AG09309 (cell line): Measurements from ENCODE around the gene NUBPL.
"Not testable (repeated sequence)": the region's sequence is repeated elsewhere in the genome, so short reads cannot be mapped to it uniquely, and the experiment has no call there.

Experiments used
- DNase-seq: peaks from one replicate; pipeline ENCODE4 v3.0.0-alpha.2; 2010; ENCODE audit warnings: low read depth
- H3K4me3 ChIP-seq: 2 replicates; pipeline ENCODE4 v1.5.1; 2011; ENCODE audit warnings: mild to moderate bottlenecking, low read depth, low read length, moderate library complexity; ENCODE audit not compliant: control insufficient read depth
- CTCF ChIP-seq: IDR thresholded peaks from 2 replicates; pipeline ENCODE4 v1.5.1; 2011; ENCODE audit warnings: mild to moderate bottlenecking, low read depth, low read length, inconsistent platforms; ENCODE audit not compliant: insufficient read depth, control insufficient read depth; ENCODE audit errors: missing control alignments

NUBPL gene

GRCh38 chr14:31611778-31612433 is 50.7 kb downstream of the NUBPL start:
- no peak overlapping the region for H3K4me3 ChIP-seq
- no peak for DNase-seq
- TF ChIP-seq CTCF = no peak

GRCh38 chr14:31613188-31613587 is 52.0 kb downstream of the NUBPL start:
- no peak for TF ChIP-seq CTCF
- DNase-seq = no peak
- H3K4me3 ChIP-seq = no peak overlapping the region

- not testable (repeated sequence) for H3K4me3 ChIP-seq, DNase-seq
Observed at GRCh38 chr14:31618884-31619283, 57.7 kb downstream of the NUBPL start.

GRCh38 chr14:31619440-31619839 is 58.2 kb downstream of the NUBPL start:
- TF ChIP-seq CTCF = no peak
- DNase-seq = no peak
- no peak overlapping the region for H3K4me3 ChIP-seq

- not testable (repeated sequence) for DNase-seq, H3K4me3 ChIP-seq
Observed at GRCh38 chr14:31620898-31621297, 59.7 kb downstream of the NUBPL start.

GRCh38 chr14:31622060-31622459 is 60.9 kb downstream of the NUBPL start:
- DNase-seq = no peak
- TF ChIP-seq CTCF = no peak
- H3K4me3 ChIP-seq = no peak overlapping the region

GRCh38 chr14:31652900-31653299 is 91.7 kb downstream of the NUBPL start:
- not testable (repeated sequence) for DNase-seq, H3K4me3 ChIP-seq

- DNase-seq = no peak
- no peak for TF ChIP-seq CTCF
- H3K4me3 ChIP-seq = no peak overlapping the region
Observed at GRCh38 chr14:31657917-31658316, 96.7 kb downstream of the NUBPL start.
